ENCODE data around the gene PTRHD1. TPM values are rescaled to one million over a fixed set of nuclear protein-coding genes. Genes with fewer than 3 reads are reported as not detected.

The PTRHD1 gene
- total RNA-seq, 6 donors from 2014 or later, result 13.8 to 45.8 (median 27.6) TPM

GRCh38 chr2:24832073-24832461 lies 38.9 kb upstream of the PTRHD1 start:
- Histone ChIP-seq H3K4me1 (peaks cover 5 to 10% (median 8%) of the 10 kb centered on the region in 4 donors), H3K36me3 (peaks cover 0 to 15% (median 5%) of the 10 kb centered on the region in 4 donors), H3K9me3 (no peaks in the 10 kb centered on the region), H3K27ac (no peak overlapping the region), H3K27me3 (no peaks in the 10 kb centered on the region), H3K4me3 (no peak overlapping the region)
- DNase-seq (no peak), ATAC-seq (ENCODE audit: low FRiP score in 2 of 2) (no peak)
- 70 to 77% methylated on average over 14 of the region's 14 CpGs for WGBS, 2 donors
- TF ChIP-seq EP300 (IDR thresholded peaks at IDR 0.05), result no peak
- no peak for TF ChIP-seq POLR2AphosphoS5 (IDR thresholded peaks at IDR 0.05)
- TF ChIP-seq POLR2A (IDR thresholded peaks at IDR 0.05), result no peak
- TF ChIP-seq CTCF (IDR thresholded peaks at IDR 0.05), result no peak

GRCh38 chr2:24831221-24832072 lies 38.3 kb upstream of the PTRHD1 start:
- Histone ChIP-seq H3K4me1 (peaks cover 5 to 12% (median 8%) of the 10 kb centered on the region in 4 donors), H3K9me3 (no peaks in the 10 kb centered on the region), H3K27ac (no peak overlapping the region), H3K36me3 (peaks cover 0 to 12% (median 5%) of the 10 kb centered on the region in 4 donors), H3K27me3 (no peaks in the 10 kb centered on the region), H3K4me3 (no peak overlapping the region)
- no peak for DNase-seq
- 83 to 91% methylated on average over 10 to 15 of the region's 18 CpGs for WGBS, 2 donors
- TF ChIP-seq EP300 (IDR thresholded peaks at IDR 0.05) (no peak), POLR2A (IDR thresholded peaks at IDR 0.05) (no peak), POLR2AphosphoS5 (IDR thresholded peaks at IDR 0.05) (no peak), CTCF (IDR thresholded peaks at IDR 0.05) (no peak)
- ATAC-seq (ENCODE audit: low FRiP score in 2 of 2), result no peak

DNA sequence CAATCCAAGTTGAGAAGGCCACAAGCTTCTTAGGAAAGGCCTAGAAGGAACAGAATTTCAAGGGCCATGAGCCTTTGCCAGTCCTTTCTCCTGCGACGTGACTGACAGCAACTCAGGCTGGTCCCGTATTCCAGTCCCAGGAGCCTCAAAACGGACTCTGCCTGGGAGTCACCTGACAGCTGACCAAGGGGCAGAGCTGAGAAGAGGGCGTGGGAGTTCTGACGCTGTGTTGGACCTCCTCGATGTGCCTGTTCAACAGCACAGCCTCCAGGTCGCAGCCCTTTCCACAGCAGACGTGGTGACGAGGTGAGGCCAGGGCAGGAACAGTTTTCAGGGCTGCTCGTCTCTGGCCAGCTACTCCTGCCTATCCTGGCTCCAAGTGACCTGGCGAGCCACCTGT lies 37.6 kb upstream of the PTRHD1 start:
- peaks cover 0 to 10% (median 4%) of the 10 kb centered on the region in 4 donors for H3K36me3 ChIP-seq
- DNase-seq (no peak), ATAC-seq (ENCODE audit: low FRiP score in 2 of 2) (no peak)
- WGBS, 2 donors, result 94 to 98% methylated on average over 9 to 12 of the region's 12 CpGs
- H3K27me3 ChIP-seq, result no peaks in the 10 kb centered on the region
- no peak overlapping the region for H3K27ac ChIP-seq
- peaks cover 5 to 12% (median 8%) of the 10 kb centered on the region in 4 donors for H3K4me1 ChIP-seq
- no peak for TF ChIP-seq CTCF (IDR thresholded peaks at IDR 0.05)
- TF ChIP-seq POLR2A (IDR thresholded peaks at IDR 0.05), result no peak
- no peak for TF ChIP-seq EP300 (IDR thresholded peaks at IDR 0.05)
- H3K9me3 ChIP-seq, result no peaks in the 10 kb centered on the region
- H3K4me3 ChIP-seq, result no peak overlapping the region

GRCh38 chr2:24830351-24830750 lies 37.2 kb upstream of the PTRHD1 start:
- no peaks in the 10 kb centered on the region for H3K27me3 ChIP-seq
- 84 to 89% methylated on average over 3 to 5 of the region's 5 CpGs for WGBS, 2 donors
- no peak for TF ChIP-seq CTCF (IDR thresholded peaks at IDR 0.05)
- no peak for TF ChIP-seq POLR2AphosphoS5 (IDR thresholded peaks at IDR 0.05)
- no peak for TF ChIP-seq POLR2A (IDR thresholded peaks at IDR 0.05)
- TF ChIP-seq EP300 (IDR thresholded peaks at IDR 0.05), result no peak
- no peak overlapping the region for H3K27ac ChIP-seq
- peaks cover 0 to 9% (median 4%) of the 10 kb centered on the region in 4 donors for H3K36me3 ChIP-seq
- ATAC-seq (ENCODE audit: low FRiP score in 2 of 2) (no peak), DNase-seq (no peak)
- H3K4me1 ChIP-seq, result peaks cover 5 to 12% (median 8%) of the 10 kb centered on the region in 4 donors
- H3K9me3 ChIP-seq, result no peaks in the 10 kb centered on the region
- no peak overlapping the region for H3K4me3 ChIP-seq
